SKM-1 treated with dmso at 0.1 percent for 144 hours (cell line): ENCODE results near the gene STBD1.
"Not testable (repeated sequence)": the region's sequence is repeated elsewhere in the genome, so short reads cannot be mapped to it uniquely, and the experiment has no call there.

Source experiments
- DNase-seq: peaks from one replicate; lab custom pipeline; 2025; ENCODE audit not compliant: unreplicated experiment; lab: John Stamatoyannopoulos, UW

Gene STBD1

GRCh38 chr4:76282941-76283689 is 23.4 kb upstream of the STBD1 start:
- no peak for DNase-seq

- DNase-seq, result no peak
Observed at GRCh38 chr4:76283900-76284299, 22.6 kb upstream of the STBD1 start.

- DNase-seq, result not testable (repeated sequence)
Observed at GRCh38 chr4:76287811-76288210, 18.7 kb upstream of the STBD1 start.

- DNase-seq, result no peak
Observed at GRCh38 chr4:76292730-76293129, 13.8 kb upstream of the STBD1 start.

- no peak for DNase-seq
Observed at GRCh38 chr4:76293772-76294171, 12.8 kb upstream of the STBD1 start.

- no peak for DNase-seq
Observed at GRCh38 chr4:76296286-76296820, 10.2 kb upstream of the STBD1 start.

- no peak for DNase-seq
Observed at GRCh38 chr4:76298227-76298626, 8.3 kb upstream of the STBD1 start.

- peak; percentile 46 for DNase-seq
Observed at GRCh38 chr4:76300012-76300411, 6.5 kb upstream of the STBD1 start.

- peak; percentile 64 for DNase-seq
Observed at GRCh38 chr4:76301068-76301774, 5.3 kb upstream of the STBD1 start.

GRCh38 chr4:76301775-76302162 is 4.8 kb upstream of the STBD1 start:
- no peak for DNase-seq

GRCh38 chr4:76302826-76303438 is 3.6 kb upstream of the STBD1 start:
- DNase-seq, result peak; percentile 80

GRCh38 chr4:76305033-76305687 is 1.4 kb upstream of the STBD1 start:
- DNase-seq, result no peak

GRCh38 chr4:76306882-76307659 is 538 bp downstream of the STBD1 start:
- DNase-seq, result peak; percentile 32

- no peak for DNase-seq
Observed at GRCh38 chr4:76307660-76308014, 1.1 kb downstream of the STBD1 start.

- no peak for DNase-seq
Observed at GRCh38 chr4:76308548-76308947, 2.0 kb downstream of the STBD1 start.

GRCh38 chr4:76309939-76310550 is 3.5 kb downstream of the STBD1 start:
- no peak for DNase-seq

GRCh38 chr4:76310683-76311082 is 4.2 kb downstream of the STBD1 start:
- DNase-seq, result no peak

- peak; percentile 33 for DNase-seq
Observed at GRCh38 chr4:76311896-76312331, 5.4 kb downstream of the STBD1 start.

- DNase-seq, result no peak
Observed at GRCh38 chr4:76312457-76312856, 5.9 kb downstream of the STBD1 start.

GRCh38 chr4:76313547-76313946 is 7.0 kb downstream of the STBD1 start:
- DNase-seq, result no peak
